Peyer's patch (tissue), 4 donors: ENCODE results near the gene ARRDC3. TPM values are rescaled to one million over a fixed set of nuclear protein-coding genes. Genes with fewer than 3 reads are reported as not detected.
"Not testable (repeated sequence)": the region's sequence is repeated elsewhere in the genome, so short reads cannot be mapped to it uniquely, and the experiment has no call there.

Experiments
- DNase-seq, 3 donors: peaks; one replicate each; pipeline ENCODE4 v3.0.0-alpha.2; 2017 to 2019
- H3K27ac ChIP-seq, 4 donors: fragments of 200-600 bp; sonication (generic); one replicate each; pipeline ENCODE4 v1.5.1; 2016 to 2019
- H3K27me3 ChIP-seq, 2 donors: fragments of 200-600 bp; sonication (generic); one replicate each; pipeline ENCODE4 v1.5.1; 2019
- H3K36me3 ChIP-seq, 3 donors: fragments of 200-600 bp; sonication (generic); one replicate each; pipeline ENCODE4 v1.5.1; 2016 to 2019
- H3K4me1 ChIP-seq, 4 donors: fragments of 200-600 bp; sonication (generic); one replicate each; pipeline ENCODE4 v1.5.1; 2016 to 2019
- H3K4me3 ChIP-seq, 4 donors: fragments of 200-600 bp; sonication (generic); 1 replicate in 3 of 4; 2 replicates in 1 of 4; pipeline ENCODE4 v1.5.1; 2016 to 2019; ENCODE audit warnings: mild to moderate bottlenecking in 1 of 4
- H3K9me3 ChIP-seq, 4 donors: fragments of 200-600 bp; sonication (generic); one replicate each; pipeline ENCODE4 v1.5.1; 2016 to 2019; ENCODE audit warnings: mild to moderate bottlenecking in 1 of 4
- CTCF ChIP-seq, 6 experiments: fragments of 450-650 bp in 4 of 6; fragments of 200-600 bp in 2 of 6; sonication (generic) in 1 of 6; IDR thresholded peaks; one replicate each; pipeline ENCODE4 v1.5.1; 2017 to 2019; ENCODE audit warnings: antibody characterized with exemption in 6 of 6, mild to moderate bottlenecking in 3 of 6, moderate library complexity in 1 of 6
- POLR2A ChIP-seq, 2 donors: fragments of 450-650 bp; IDR thresholded peaks; one replicate each; pipeline ENCODE4 v1.5.1; 2017; ENCODE audit warnings: antibody characterized with exemption in 2 of 2, mild to moderate bottlenecking in 2 of 2, moderate library complexity in 2 of 2
- total RNA-seq, 4 donors: library from RNA; depleted of rRNA; stranded (reverse); fragments of >200 nt; gene quantifications; one replicate each; pipeline ENCODE4 v1.1.0, GENCODE V29; 2016

Gene ARRDC3
- total RNA-seq, 4 donors from 2014 or later = 11.4 to 32.2 (median 17.7) TPM

- no peaks in the 10 kb centered on the region for H3K36me3 ChIP-seq
- H3K27me3 ChIP-seq = no peaks in the 10 kb centered on the region
- H3K27ac ChIP-seq = no peak overlapping the region
- H3K4me1 ChIP-seq = no peaks in the 10 kb centered on the region
- no peaks in the 10 kb centered on the region for H3K9me3 ChIP-seq
- no peak overlapping the region for H3K4me3 ChIP-seq
- DNase-seq = no peak
- TF ChIP-seq POLR2A (IDR thresholded peaks at IDR 0.05) (no peak), CTCF (IDR thresholded peaks at IDR 0.05) (no peak)
Observed at GRCh38 chr5:91328743-91329142, 54.4 kb downstream of the ARRDC3 start.

- not testable (repeated sequence) for H3K27ac ChIP-seq, H3K27me3 ChIP-seq, H3K36me3 ChIP-seq, H3K9me3 ChIP-seq, DNase-seq, H3K4me1 ChIP-seq, H3K4me3 ChIP-seq
Observed at GRCh38 chr5:91322981-91323380, 60.1 kb downstream of the ARRDC3 start.

- DNase-seq = no peak
- Histone ChIP-seq H3K4me1 (no peaks in the 10 kb centered on the region), H3K36me3 (no peaks in the 10 kb centered on the region)
Observed at GRCh38 chr5:91319667-91320066, 63.5 kb downstream of the ARRDC3 start.

GRCh38 chr5:91318724-91319123, 64.4 kb downstream of the ARRDC3 start:
- H3K27me3 ChIP-seq = no peaks in the 10 kb centered on the region
- no peak overlapping the region for H3K27ac ChIP-seq
- peaks cover 0 to 5% (median 0%) of the 10 kb centered on the region in 4 donors for H3K4me1 ChIP-seq
- no peak for DNase-seq
- H3K9me3 ChIP-seq = no peaks in the 10 kb centered on the region
- TF ChIP-seq CTCF (IDR thresholded peaks at IDR 0.05) = no peak
- no peak for TF ChIP-seq POLR2A (IDR thresholded peaks at IDR 0.05)
- H3K4me3 ChIP-seq = no peak overlapping the region
- no peaks in the 10 kb centered on the region for H3K36me3 ChIP-seq

More at GRCh38 chr5:91319667-91320066, 63.5 kb downstream of the ARRDC3 start:
- TF ChIP-seq POLR2A (IDR thresholded peaks at IDR 0.05) (no peak), CTCF (IDR thresholded peaks at IDR 0.05) (no peak)
- no peak overlapping the region for H3K27ac ChIP-seq
- H3K9me3 ChIP-seq = no peaks in the 10 kb centered on the region
- H3K27me3 ChIP-seq = no peaks in the 10 kb centered on the region
- H3K4me3 ChIP-seq = no peak overlapping the region
